Myocyte (in vitro differentiated cells): ENCODE measurements around the gene LDAH. TPM values are rescaled to one million over a fixed set of nuclear protein-coding genes. Genes with fewer than 3 reads are reported as not detected.

Source experiments
- DNase-seq: peaks from one replicate; pipeline ENCODE4 v3.0.0-alpha.2; 2012; ENCODE audit warnings: low read depth
- total RNA-seq: library from RNA; depleted of rRNA; stranded (reverse); fragments of >200 nt; gene quantifications from 2 replicates; pipeline ENCODE4 v1.2.3, GENCODE V29; 2014

Gene LDAH
- total RNA-seq, 1 donor from 2014 or later, result 14.7 TPM

DNA sequence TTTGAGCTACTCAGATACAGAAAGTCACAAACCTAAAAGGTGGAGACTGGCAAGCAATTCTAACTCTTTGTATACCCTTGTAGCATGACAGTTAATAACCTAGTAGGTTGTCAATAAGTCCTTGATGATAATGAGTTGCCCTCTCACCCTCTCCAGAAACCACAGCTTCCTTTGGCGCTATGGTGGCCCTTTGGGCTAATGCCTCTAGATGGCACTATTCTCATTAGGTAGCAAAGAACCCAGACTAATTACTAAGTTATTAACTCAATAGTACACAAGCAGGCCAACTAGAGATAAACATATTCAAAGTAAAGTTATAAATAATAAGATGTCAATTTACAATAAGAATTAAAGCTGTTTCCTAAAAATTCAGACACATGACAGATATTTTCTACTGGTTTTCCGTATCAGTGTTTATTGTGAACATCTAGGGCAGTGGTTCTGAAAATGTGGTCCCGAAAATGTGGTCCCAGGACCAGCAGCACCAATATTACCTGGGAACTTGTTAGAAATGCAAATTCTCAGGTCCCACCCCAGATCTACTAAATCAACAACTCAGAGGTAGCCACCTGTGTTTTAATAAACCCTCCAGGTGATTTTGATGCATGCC, 41.1 kb downstream of the LDAH start:
- DNase-seq, result peak; percentile 14

DNA sequence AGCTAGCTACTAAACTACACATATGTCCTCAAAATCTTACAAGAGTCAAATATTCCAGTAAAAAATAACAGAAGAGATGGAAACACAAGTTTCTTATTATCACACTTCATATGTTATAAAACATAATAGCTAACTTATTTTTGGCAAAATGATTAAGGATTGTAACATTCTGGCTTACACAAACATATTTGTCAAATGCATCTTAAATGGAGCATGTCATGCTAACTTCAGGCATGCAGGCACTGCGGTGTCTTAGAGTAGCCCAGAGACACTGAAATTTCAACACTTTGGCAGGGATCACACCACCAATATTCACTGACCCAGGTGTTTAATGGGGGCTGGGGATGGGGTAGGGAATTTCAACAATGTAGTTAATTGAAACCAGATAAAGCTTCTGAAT, 51.6 kb downstream of the LDAH start:
- DNase-seq, result no peak

DNA sequence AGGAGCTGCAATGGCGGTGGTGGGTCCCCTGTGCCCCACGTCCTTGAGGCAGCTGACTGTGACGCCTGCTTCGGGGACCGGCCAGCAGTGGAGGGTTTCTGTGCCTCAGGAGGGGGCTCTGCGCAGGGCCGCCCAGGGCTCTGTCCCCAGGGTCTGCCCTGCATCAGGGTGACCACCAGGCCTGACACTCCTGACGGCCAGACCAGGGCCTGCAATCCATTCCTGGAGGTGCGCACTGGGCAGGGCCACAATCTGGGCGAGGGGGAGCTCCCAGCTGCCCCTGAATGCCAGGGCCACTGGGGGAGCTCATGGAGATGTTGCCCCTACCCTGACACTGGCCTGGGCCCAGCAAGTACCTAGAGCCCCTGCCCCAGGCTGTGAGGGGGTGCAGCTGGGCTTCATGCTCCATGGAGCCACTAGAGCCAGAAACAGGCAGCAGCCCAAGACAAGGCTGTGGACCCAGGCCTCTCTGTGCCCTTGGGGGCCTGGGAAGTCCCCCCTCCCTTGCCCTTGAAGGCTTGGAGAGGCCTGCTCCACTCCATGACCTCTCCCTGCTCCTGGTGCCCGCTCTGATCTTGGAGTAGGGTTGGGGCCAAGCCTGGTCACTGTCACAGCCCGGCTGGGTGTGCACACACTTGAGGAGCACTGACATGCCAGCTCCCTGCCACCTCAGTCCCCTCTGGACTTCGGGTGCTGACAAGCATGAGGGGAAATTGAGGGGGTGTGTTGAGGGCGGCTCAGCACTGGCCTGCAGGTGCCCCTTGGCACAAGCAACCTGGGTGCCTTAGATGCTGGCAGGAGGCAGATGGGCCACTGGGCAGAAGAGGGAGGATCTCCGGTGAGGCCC, 55.9 kb downstream of the LDAH start:
- DNase-seq, result no peak

DNA sequence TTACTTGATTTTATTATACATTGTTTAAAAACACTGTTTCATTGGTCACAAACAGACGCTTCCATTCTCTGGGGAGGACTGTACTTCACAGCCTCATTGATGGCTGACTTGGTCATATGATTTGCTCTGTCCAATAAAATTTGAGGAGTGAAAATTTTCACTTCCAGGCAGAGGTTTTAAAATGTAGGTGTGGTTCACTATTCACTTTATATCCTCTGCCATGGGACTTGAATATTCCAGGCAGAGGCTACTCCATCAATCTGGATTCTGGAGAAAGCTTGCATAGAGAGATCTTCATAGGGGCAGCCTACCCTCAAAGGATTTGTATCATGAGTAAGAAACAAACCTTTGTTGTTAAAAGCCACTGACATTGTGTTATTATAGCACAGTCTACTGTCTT, 56.7 kb downstream of the LDAH start:
- no peak for DNase-seq

DNA sequence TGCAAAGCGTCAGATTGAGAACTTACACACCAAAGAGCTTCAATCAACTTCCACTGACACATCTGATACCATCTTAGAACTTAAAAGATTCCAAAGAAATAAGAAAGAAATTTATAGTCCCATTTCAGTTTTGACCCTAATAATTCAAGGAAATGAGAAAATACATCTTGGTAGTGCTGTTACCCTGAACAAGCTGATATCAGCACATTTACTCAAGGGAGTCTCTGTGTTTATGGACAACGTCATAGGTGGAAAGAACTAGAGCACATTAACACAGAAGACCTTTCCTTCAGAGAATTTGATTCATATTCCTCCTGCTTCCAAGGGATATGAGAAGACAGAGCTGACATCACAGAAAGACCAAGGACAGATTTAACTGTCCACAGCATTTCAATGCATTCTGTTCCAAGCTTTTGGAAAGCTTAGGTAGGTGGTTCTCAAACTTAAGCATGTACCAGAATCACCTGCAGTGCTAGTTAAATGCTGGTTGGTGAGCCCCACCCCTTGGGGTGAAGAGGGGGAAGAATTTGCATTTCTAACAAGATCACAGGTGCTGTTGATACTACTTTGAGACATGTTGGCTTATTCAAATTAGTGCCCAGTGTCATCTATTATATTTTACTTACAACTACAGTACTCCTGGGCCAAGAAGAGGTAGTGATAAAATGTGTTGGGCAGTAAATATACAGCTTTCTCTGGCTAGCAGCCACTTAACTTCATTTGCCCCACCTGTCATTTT, 59.8 kb downstream of the LDAH start:
- DNase-seq, result no peak

DNA sequence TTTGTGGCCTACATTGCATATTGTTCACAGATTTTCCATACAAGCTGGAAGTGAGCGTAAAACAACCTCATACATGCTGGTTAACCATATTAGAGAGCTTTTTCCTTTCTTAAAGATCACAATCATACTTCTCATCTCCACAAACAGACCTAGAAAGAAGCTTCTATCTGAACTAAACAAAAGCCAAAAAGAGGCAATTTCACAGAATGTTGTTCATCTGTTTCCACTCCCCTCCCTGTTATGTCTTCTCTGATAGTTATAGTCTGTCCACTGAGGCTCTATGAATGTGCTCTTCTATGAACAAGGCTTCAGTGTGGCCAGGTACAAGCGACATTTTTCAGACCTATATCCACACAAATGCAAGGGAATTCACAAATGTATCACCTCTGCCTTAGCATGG, 63.4 kb downstream of the LDAH start:
- DNase-seq, result no peak

DNA sequence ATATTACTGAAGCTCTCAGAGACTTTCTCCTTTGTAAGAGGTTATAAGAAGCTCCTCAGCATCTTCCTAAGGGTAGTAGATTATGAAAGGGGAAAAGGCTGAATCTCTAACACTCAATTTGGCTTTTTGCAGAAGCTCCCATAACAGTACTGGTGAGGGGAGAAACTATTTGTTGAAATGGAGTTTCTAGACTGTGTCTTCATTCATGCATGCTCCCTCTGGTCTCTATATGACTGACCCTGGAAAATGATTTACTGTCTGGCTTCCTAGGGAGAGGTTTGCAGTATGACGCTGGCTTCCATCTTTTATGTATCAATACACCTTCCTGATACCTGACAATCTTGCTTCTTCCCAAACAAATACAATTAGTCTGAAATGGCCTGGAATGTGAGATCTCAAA, 63.9 kb downstream of the LDAH start:
- DNase-seq, result no peak

DNA sequence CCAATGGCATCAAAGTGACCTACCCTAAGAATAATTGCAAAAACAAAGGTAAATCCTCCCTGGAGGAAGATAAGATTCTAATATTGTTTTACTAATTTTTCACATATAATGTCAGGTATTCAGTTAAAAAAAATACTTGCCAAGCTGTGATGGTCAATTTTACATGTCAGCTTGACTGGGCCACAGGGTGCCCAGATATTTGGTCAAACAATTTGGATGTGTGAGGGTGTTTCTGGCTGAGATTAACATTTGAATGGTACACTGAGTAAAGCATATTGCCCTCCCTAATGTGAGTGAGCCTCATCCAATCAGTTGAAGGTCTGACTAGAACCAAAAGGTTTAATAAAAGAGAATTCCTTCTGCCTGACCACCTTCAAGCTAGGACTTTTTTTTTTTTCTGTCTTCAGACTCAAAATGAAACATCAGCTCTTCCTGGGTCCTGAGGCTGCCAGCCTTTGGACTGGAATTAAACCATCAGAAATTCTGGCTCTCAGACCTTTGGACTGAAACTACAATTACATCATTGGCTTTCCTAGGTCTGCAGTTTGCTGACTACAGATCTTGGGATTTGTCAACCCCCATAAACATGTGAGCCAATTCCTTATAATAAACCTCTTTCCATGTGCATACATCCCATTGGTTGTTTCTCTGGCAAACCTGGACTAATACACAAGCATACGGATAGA, 65.4 kb downstream of the LDAH start:
- no peak for DNase-seq

DNA sequence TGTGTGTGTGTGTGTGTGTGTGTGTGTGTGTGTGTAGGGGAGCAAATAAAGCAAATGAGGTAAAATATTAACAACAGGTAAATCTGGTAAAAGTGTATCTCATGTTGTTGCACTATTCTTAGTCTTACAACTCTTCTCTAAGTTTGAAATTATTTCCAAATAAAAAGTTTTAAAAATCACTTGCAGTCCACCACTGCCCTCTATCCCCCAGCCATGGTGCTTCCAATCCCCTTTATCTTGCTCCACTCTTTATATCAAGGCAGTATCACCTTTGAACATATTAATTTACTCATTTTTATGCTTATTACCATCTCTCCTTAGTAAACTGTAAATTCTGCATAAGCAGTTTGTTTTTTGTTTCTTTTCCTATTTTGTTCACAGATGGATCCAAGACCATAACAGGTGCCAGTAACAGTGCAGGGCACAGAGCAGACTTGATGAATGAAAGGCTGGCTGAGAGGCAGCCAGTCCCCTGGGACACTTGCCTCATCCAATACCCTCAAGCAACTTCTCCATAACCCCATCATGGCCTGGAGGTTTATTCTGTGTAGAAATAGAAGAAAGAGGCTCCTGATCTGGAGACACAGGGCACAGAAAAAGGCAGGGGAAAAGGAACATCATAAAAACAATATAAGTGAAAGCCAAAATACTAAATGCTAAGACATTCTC, 67.6 kb downstream of the LDAH start:
- peak; percentile 54 for DNase-seq

DNA sequence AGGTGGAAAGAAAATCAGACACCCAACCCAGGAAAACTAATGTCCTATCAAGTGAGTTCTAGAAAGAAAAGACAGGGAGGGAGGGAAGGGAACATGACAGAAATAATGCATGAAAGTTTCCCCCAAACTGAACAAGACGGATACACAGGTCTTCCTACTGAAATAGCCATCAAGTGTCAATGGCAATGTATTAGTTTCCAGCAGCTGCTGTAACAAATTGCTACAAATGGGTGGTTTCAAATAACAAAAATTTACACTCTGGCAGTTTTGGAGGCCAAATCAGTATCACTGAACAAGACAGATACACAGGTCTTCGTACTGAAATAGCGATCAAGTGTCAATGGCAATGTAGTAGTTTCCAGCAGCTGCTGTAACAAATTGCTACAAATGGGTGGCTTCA, 70.6 kb downstream of the LDAH start:
- DNase-seq, result no peak

DNA sequence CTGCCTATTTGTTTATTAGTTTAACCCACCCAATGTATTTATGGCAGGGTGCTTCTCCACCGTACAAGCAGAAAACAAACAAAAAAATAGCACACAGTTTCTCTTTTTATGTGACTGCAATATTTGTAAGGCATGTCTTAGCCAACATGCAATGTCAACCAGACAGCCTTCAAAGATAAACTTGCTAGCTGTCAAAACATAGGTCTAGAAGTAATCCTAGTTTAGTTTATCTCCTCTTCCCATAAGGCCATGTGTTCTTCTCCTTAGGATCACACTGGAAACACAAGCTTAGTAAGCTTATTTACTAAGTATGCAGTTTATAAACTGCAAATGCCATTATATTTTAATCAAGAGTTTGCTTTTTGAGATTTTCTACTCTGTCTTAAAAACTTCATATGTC, 75.6 kb downstream of the LDAH start:
- DNase-seq, result no peak

DNA sequence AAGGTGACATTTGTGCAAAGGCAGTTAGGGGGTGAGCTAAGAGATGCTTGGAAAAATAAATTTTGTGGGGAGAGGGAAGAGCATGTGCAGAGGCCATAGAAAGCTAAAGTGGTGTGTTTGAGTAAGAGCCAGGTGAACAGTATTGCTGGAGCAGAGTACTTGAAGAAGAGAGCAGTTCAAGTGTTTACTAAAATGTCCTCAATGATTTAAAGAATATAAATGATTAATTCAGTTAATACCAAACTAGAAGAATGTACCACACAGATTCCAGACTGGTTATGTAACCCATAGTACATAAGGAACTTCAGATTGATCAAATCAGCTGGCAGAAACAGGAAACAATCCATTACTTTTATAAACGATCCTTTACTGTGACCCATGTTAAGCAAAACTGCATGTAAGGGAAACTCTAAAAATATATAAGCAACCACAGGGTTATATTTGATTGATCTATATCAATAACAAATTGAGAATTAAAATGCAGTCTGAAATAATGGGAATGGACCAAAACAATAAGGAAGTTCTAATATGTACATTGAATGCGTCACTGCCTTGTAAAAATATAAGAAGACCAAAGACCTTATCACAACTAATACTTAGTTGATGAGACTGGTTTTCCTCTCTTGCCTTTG, 76.9 kb downstream of the LDAH start:
- DNase-seq, result no peak

DNA sequence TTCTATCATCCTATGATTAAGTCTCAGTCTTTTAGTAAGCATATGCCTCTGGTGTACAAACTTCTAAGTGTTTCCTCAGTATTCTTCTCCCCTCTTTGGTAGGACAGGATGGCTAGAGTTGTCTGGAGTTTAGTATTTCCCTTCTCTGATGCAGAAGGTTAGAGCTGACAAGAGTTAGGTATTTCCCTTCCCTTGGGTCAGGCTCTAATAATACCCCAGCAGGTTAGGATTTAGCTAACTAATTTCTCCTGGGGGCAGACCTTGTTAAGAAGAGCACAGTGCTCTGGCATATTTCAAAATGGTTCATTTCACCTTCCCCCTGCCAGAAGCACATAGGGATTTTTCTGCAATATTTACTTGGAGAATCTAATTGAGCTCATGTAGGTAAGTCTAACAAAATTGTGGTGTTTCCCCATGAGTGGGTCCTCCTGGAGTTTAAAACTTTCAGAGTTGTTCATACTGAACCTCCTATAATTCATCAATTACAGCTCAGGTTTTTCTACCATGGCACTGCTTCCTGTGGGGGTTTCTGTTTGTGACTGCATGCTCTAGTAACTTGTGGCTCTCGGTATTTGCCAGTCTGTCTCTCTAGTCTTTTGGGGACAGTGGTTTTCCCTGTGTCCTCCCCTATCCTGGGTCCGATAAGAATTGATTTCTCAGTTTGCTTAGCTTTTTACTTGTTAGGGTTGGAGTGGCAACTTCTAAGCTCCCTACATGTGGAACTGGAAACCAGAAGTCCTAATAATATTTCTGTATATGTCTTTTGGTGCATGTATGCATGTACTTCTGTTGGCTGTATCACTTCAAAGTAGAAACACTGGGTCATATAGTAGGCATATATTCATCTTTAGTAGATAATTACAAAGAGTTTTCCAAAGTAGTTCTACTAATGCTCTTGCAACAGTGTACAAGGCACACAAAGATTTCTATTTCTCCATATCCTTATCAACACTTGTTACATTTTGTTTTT, 78.2 kb downstream of the LDAH start:
- DNase-seq, result no peak

DNA sequence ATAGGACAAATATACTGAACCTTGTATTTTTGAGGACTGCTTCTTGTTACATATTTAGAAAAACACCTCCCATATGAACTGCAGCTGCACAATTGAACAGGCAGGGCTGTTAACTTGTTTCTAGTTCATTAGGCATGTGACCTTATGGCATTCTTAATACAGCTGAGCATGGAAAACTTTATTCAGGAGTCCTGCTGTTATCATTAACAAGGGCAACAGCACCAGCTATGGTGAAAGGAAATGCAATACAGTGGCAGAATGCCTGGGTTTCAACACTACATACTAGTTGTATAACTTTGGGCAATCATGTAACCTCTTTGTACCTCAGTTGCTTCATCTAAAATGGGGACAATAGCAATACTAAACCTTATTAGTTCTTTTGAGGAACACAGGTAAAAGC, 84.1 kb downstream of the LDAH start:
- no peak for DNase-seq

DNA sequence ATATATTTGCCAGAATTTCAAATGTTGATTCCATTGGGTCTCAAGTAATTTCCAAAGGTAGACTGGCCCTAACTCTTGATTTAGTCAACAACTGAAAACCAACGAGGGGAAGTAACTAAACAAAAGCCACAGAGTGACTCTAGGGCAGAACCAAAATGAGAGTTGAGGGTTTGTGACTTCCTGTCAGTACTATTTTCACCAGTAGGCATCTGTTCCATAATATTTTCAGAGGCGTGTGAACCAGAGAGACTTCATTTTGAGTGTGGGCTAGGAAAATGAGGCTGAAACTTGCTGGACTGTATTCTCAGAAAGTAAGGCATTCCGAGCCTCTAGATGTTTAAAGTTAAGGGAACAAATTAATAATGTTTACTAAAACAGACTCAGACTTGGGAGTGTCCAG, 85.4 kb downstream of the LDAH start:
- DNase-seq, result no peak

DNA sequence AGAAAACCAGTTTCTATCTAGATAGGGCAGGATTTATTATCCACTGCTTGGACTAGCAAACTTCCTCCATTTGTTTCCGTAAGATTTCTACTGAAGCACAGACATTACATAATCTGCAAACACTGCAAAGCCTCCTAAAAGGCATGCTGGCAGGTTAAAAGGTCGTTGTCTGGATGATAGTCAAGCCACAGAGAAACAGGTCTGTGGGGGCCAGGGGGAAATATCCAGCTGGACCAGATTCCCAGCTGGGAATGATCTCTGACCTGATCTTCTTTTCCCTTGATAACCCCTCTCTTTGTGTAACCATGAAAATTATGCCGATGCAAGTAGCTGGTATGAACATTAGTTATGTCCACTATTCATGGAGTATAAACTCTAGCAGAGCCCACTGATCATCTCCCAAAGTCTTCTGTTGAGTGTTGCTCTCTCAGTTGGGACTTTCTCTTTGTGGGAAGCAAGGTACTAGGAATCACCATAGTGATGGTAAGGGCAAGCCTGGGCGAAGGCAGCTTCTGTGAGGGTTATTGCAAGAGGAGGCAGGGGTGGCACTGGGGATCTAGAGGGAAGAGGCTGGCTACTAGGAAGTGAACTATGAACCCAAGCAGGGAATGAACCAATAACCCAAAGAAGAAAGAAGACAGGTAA, 94.7 kb downstream of the LDAH start:
- peak; percentile 9 for DNase-seq

DNA sequence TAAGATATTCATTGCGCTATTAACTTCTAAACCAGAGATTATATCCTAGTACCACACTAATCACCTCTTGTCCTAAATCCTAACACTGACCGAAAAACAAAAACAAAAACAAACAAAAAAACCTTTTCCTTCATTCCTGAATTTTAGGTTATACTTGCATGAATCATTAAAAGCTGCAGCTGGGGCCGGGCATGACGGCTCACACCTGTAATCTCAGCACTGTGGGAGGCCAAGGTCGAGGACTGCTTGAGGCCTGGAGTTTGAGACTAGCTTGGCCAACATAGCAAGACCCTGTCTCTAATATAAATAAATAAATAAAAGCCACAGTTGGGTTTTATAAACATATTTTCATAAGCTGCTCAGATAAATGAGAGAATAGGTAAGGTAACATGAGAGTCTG, 96.0 kb downstream of the LDAH start:
- DNase-seq, result no peak

DNA sequence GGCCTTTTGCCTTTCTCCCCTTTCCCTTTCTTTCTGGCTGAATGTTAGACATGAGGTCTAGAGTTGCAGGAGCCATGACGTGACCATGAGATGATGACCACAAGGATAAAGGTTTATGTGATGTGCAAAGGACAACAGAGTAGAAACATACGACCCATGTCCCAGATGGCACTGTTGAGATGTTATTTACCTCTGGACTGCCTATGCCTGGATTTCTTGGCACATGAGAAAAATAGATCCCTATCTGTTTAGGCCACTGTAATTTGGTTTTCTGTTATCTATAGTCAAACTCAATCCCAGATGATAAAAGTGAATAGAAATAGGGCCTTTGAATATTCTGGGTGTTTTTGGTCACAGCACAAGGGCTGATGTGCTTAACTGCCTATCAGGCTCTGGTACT, 97.1 kb downstream of the LDAH start:
- no peak for DNase-seq

DNA sequence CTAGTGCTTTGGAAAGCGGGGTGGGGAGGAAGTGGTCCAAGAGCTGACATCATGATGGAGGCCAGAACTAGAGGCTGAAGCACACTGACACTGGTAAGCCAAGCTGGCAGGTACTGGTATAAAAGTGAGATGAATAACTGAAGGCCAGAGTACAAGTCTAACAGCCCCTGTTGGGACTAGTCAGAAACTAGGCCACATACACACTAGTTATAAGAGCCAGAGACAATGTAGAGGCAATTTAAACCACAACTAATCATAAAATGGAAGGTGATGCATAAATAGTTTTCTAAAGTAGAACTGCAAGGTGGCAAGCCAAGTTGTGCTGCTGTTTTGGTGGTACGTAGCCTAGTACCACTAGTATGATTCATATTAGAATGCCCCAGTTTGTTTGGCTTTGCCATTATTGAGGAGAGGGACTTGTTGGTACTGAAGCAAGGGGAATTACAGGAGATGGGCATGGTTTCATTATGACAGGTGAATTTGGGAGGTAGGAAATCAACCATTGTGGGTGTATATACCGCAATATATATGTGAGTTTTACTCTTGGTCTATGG, 98.3 kb downstream of the LDAH start:
- no peak for DNase-seq
